ENCODE results near the gene KCNV2.

Gene KCNV2

DNA sequence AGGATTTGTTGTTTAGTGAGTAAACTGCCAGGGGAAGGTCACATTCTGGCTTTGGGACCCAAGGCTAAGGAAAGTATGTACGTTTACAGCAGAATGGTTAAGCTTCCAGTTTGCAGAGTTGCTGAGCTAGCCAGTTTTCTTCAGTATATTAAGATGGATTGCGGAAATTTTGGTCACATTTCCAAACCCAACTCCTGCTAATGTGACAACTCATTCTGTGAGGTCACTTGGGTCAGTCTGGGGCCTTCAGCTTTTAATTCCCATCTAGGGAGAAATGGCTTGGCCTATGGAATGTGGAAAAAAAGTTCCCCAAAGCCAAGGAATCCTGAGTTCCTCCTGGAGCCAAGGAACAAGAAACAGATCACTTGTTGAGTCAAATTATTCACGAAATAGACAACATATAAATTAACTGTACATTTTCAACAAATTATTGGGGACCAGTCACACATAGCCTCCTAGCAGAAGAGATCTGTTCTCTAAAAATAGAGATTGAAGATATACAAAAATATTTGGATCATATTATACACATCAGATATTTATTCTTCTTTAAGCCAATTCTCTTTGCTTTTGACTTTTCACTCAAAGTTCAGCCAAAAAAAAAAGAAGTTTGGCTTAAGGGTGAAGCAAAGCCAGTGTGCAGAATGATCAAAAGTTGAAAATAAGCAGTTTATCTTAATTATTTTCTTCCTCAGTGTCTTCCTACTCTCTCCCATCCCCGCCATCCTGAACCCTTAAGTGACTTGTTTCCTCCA, 8.8 kb downstream of the KCNV2 start:
- no peak overlapping the region for H3K4me3 ChIP-seq (replicated peaks; ENCODE audit: low read depth, low read length)
- DNase-seq (ENCODE audit: extremely low read depth, low read depth), result no peak
- TF ChIP-seq, protein P1, sequence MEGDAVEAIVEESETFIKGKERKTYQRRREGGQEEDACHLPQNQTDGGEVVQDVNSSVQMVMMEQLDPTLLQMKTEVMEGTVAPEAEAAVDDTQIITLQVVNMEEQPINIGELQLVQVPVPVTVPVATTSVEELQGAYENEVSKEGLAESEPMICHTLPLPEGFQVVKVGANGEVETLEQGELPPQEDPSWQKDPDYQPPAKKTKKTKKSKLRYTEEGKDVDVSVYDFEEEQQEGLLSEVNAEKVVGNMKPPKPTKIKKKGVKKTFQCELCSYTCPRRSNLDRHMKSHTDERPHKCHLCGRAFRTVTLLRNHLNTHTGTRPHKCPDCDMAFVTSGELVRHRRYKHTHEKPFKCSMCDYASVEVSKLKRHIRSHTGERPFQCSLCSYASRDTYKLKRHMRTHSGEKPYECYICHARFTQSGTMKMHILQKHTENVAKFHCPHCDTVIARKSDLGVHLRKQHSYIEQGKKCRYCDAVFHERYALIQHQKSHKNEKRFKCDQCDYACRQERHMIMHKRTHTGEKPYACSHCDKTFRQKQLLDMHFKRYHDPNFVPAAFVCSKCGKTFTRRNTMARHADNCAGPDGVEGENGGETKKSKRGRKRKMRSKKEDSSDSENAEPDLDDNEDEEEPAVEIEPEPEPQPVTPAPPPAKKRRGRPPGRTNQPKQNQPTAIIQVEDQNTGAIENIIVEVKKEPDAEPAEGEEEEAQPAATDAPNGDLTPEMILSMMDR (IDR thresholded peaks at IDR 0.05; ENCODE audit: low read depth, low read length, missing control alignments), result no peak

DNA sequence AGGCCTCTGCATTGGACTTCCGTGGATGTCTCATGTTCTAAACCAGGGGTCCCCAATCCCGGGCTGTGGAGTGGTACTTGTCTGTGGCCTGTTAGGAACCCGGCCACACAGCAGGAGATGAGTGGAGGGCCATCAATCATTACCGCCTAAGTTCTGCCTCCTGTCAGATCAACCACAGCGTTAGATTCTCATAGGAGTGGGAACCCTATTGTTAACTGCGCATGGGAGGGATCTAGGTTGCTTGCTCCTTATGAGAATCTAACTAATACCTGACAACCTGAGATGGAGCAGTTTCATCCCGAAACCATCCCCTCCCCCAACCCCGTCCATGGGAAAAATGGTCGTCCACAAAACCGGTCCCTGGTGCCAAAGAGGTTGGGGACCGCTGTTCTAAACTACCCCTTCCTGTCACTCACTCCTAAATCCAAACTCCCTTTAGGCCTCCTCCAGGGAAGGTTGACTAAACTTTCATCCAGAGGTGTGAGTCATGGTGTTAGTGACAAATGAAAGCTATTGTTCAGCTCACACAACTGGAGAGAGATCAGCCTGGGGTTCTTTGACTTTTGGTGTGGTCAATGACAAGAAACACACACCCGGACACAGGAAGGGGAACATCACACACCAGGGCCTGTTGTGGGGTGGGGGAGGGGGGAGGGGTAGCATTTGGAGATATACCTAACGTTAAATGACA, 9.5 kb downstream of the KCNV2 start:
- no peak overlapping the region for H3K4me3 ChIP-seq (replicated peaks; ENCODE audit: low read depth, low read length)
- TF ChIP-seq, protein P1 (IDR thresholded peaks at IDR 0.05; ENCODE audit: low read depth, low read length, missing control alignments), result no peak
- DNase-seq (ENCODE audit: extremely low read depth, low read depth), result no peak

DNA sequence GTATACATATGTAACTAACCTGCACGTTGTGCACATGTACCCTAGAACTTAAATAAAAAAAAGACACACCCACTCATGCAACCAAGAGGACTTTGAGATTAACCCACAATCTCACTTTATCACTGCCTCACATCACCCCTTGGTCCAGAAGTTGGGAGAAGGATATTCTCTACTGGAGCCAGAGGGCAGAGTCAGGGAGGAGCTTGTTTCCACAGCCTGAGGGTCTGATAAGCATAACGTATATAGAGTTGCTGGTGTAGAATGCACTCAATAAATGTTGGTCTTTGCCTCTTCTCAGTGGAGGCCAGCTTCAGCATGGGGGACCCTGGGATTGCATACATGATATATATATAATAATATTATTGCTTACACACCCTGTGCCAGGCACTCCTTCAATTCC, 10.1 kb downstream of the KCNV2 start:
- TF ChIP-seq, protein P1 (IDR thresholded peaks at IDR 0.05; ENCODE audit: low read depth, low read length, missing control alignments), result no peak
- DNase-seq (ENCODE audit: extremely low read depth, low read depth), result no peak
- H3K4me3 ChIP-seq (replicated peaks; ENCODE audit: low read depth, low read length), result no peak overlapping the region

DNA sequence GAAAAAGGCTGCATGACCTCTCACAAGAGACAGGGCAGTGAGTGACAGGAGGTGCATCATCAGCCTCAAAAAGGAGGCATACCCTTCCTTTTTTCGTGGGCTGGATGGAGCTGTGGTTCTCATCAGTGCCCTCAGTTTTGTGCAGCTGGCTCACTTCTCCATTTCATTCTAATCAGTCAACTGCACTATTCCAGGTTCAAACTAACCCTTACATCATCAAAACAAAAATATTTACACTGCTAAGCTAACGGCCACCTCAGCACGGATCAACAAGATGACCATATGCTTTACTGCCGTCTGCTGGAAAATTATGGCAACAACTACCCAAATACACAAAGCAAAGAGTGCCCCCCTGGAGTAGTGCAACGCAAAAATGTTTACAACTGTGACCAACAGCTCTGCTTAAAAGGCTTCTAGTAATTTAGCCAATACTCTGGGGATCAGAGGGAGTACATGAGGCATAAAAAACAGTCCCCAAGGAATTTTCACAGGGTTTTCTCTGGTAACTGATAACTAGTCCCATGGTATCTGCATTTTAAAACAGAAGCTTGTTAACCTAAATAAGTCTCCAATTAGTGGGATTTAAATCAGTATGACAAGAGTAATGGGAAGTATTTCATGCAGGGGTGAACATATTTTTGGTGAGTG, 10.8 kb downstream of the KCNV2 start:
- TF ChIP-seq, protein P1 (IDR thresholded peaks at IDR 0.05; ENCODE audit: low read depth, low read length, missing control alignments), result peak; percentile 68
- peak; percentile 36 for DNase-seq (ENCODE audit: extremely low read depth, low read depth)
- H3K4me3 ChIP-seq (replicated peaks; ENCODE audit: low read depth, low read length), result no peak overlapping the region

DNA sequence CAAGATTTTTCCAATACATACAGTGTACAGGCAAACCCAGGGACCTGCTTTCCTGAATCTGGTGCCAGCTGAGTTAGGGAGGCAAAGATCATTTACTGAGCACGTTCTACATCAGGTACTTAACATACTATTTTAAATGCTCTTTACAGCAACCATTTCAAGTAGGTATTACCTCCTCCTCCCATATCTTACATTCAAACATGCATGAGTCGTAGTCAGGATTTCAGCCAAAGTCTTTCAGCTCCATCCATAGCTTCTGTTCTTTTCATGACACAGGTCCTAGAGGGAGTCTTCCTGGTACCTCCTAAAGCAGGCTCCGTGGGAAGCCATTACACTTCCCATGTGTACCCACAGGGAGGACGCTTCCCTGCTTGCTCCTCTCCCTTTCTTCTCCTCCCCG, 11.7 kb downstream of the KCNV2 start:
- DNase-seq (ENCODE audit: extremely low read depth, low read depth), result peak; percentile 21
- H3K4me3 ChIP-seq (replicated peaks; ENCODE audit: low read depth, low read length), result no peak overlapping the region
- TF ChIP-seq, protein P1 (IDR thresholded peaks at IDR 0.05; ENCODE audit: low read depth, low read length, missing control alignments), result no peak

DNA sequence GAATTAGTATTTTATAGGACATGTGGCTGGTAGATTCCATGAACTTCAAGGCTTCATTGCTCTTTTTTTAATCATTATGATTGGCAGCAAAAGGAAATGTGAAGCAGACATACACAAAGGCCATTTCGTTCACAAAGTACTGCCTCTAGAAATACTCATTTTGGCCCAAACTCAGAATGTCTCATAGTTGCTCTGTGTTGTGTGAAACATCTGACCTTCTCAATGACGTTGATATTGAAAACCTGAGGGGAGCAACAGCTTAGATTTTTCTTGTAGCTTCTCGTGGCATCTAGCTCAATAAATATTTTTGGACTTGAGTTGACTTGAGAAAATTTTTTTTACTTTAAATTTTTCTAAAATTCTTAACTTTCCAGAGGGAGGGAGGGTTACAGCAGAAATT, 12.4 kb downstream of the KCNV2 start:
- TF ChIP-seq, protein P1 (IDR thresholded peaks at IDR 0.05; ENCODE audit: low read depth, low read length, missing control alignments), result no peak
- DNase-seq (ENCODE audit: extremely low read depth, low read depth), result no peak
- H3K4me3 ChIP-seq (replicated peaks; ENCODE audit: low read depth, low read length), result no peak overlapping the region

All from HFF-Myc (cell line).